ENCODE data around the gene TPSD1. TPM values are rescaled to one million over a fixed set of nuclear protein-coding genes. Genes with fewer than 3 reads are reported as not detected.
"Not testable (repeated sequence)": the region's sequence is repeated elsewhere in the genome, so short reads cannot be mapped to it uniquely, and the experiment has no call there.

The TPSD1 gene
- total RNA-seq, 1 donor from 2014 or later: not detected

- H3K4me1 Mint-ChIP-seq (ENCODE audit: unreplicated experiment): no peaks in the 10 kb centered on the region
- H3K9me3 Mint-ChIP-seq (ENCODE audit: unreplicated experiment): no peaks in the 10 kb centered on the region
- H3K27me3 Mint-ChIP-seq (ENCODE audit: unreplicated experiment): peaks cover 13% of the 10 kb centered on the region
These were observed 8.6 kb downstream of the TPSD1 start for GRCh38 chr16:1264345-1265089.

GRCh38 chr16:1265090-1265630 is 9.3 kb downstream of the TPSD1 start:
- peaks cover 4% of the 10 kb centered on the region for H3K36me3 Mint-ChIP-seq (ENCODE audit: low read depth, unreplicated experiment)
- H3K4me3 Mint-ChIP-seq (ENCODE audit: unreplicated experiment): no peak overlapping the region
- TF ChIP-seq, protein P1, sequence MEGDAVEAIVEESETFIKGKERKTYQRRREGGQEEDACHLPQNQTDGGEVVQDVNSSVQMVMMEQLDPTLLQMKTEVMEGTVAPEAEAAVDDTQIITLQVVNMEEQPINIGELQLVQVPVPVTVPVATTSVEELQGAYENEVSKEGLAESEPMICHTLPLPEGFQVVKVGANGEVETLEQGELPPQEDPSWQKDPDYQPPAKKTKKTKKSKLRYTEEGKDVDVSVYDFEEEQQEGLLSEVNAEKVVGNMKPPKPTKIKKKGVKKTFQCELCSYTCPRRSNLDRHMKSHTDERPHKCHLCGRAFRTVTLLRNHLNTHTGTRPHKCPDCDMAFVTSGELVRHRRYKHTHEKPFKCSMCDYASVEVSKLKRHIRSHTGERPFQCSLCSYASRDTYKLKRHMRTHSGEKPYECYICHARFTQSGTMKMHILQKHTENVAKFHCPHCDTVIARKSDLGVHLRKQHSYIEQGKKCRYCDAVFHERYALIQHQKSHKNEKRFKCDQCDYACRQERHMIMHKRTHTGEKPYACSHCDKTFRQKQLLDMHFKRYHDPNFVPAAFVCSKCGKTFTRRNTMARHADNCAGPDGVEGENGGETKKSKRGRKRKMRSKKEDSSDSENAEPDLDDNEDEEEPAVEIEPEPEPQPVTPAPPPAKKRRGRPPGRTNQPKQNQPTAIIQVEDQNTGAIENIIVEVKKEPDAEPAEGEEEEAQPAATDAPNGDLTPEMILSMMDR (IDR thresholded peaks at IDR 0.05; ENCODE audit: unreplicated experiment): no peak
- DNase-seq (ENCODE audit: low spot score): no peak
- no peaks in the 10 kb centered on the region for H3K9me3 Mint-ChIP-seq (ENCODE audit: unreplicated experiment)
- no peaks in the 10 kb centered on the region for H3K4me1 Mint-ChIP-seq (ENCODE audit: unreplicated experiment)
- H3K27me3 Mint-ChIP-seq (ENCODE audit: unreplicated experiment): peaks cover 13% of the 10 kb centered on the region
- no peak overlapping the region for H3K27ac Mint-ChIP-seq (ENCODE audit: unreplicated experiment)

More at GRCh38 chr16:1264345-1265089, 8.6 kb downstream of the TPSD1 start:
- Mint-ChIP-seq H3K4me3 (ENCODE audit: unreplicated experiment) (peak overlapping the region; percentile 1), H3K27ac (ENCODE audit: unreplicated experiment) (peak overlapping the region; percentile 4), H3K36me3 (ENCODE audit: low read depth, unreplicated experiment) (peaks cover 4% of the 10 kb centered on the region)
- TF ChIP-seq, protein P1 (IDR thresholded peaks at IDR 0.05; ENCODE audit: unreplicated experiment): no peak
- DNase-seq (ENCODE audit: low spot score): no peak

- TF ChIP-seq, protein P1 (IDR thresholded peaks at IDR 0.05; ENCODE audit: unreplicated experiment): no peak
- Mint-ChIP-seq H3K4me1 (ENCODE audit: unreplicated experiment) (no peaks in the 10 kb centered on the region), H3K27ac (ENCODE audit: unreplicated experiment) (no peak overlapping the region), H3K36me3 (ENCODE audit: low read depth, unreplicated experiment) (peaks cover 4% of the 10 kb centered on the region), H3K27me3 (ENCODE audit: unreplicated experiment) (peaks cover 9% of the 10 kb centered on the region), H3K9me3 (ENCODE audit: unreplicated experiment) (no peaks in the 10 kb centered on the region), H3K4me3 (ENCODE audit: unreplicated experiment) (no peak overlapping the region)
- DNase-seq (ENCODE audit: low spot score): no peak
These were observed 10.0 kb downstream of the TPSD1 start for GRCh38 chr16:1265826-1266225.

GRCh38 chr16:1269418-1269817 is 13.5 kb downstream of the TPSD1 start:
- peaks cover 10% of the 10 kb centered on the region for H3K27me3 Mint-ChIP-seq (ENCODE audit: unreplicated experiment)
- not testable (repeated sequence) for DNase-seq (ENCODE audit: low spot score); H3K27ac Mint-ChIP-seq (ENCODE audit: unreplicated experiment); H3K4me1 Mint-ChIP-seq (ENCODE audit: unreplicated experiment); H3K4me3 Mint-ChIP-seq (ENCODE audit: unreplicated experiment); H3K36me3 Mint-ChIP-seq (ENCODE audit: low read depth, unreplicated experiment); H3K9me3 Mint-ChIP-seq (ENCODE audit: unreplicated experiment)

DNA sequence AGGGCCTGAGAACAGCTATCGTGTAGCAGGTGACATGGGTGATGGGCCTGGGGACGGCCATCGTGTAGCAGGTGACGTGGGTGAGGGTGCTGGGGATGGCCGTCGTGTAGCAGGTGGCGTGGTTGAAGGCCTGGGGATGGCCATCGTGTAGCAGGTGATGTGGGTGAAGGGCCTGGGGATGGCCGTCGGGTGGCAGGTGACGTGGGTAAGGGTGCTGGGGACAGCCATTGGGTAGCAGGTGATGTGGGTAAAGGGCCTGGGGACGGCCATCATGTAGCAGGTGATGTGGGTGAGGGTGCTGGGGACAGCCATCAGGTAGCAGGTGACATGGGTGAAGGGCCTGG is 15.5 kb downstream of the TPSD1 start:
- DNase-seq (ENCODE audit: low spot score): no peak
- peaks cover 8% of the 10 kb centered on the region for H3K27me3 Mint-ChIP-seq (ENCODE audit: unreplicated experiment)
- no peaks in the 10 kb centered on the region for H3K4me1 Mint-ChIP-seq (ENCODE audit: unreplicated experiment)
- no peak overlapping the region for H3K4me3 Mint-ChIP-seq (ENCODE audit: unreplicated experiment)
- no peaks in the 10 kb centered on the region for H3K9me3 Mint-ChIP-seq (ENCODE audit: unreplicated experiment)
- TF ChIP-seq, protein P1 (IDR thresholded peaks at IDR 0.05; ENCODE audit: unreplicated experiment): no peak
- H3K36me3 Mint-ChIP-seq (ENCODE audit: low read depth, unreplicated experiment): peaks cover 8% of the 10 kb centered on the region
- H3K27ac Mint-ChIP-seq (ENCODE audit: unreplicated experiment): no peak overlapping the region

DNA sequence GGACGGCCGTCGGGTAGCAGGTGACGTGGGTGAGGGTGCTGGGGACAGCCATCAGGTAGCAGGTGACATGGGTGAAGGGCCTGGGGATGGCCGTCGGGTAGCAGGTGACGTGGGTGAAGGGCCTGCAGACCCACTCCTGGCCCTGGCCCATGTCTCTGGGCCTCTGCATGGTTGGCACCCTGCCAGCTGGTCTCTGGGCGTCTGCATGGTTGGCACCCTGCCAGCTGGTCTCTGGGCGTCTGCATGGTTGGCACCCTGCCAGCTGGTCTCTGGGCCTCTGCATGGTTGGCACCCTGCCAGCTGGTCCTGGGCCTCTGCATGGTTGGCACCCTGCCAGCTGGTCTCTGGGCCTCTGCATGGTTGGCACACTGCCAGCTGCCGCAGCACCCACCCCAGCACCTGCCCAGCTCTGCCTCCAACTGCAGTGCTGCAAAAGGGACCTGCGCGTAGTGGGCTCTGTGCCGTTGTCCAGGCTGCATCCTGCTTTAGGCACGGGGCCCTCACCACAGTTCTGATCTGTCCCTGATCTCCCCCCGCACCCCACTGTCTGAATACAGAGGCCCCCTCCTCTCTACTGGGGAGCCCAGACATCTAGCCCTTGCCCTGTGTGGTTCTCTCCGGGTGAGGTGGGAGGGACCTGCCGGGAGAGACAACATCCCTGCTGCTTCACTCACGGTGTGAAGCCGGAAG is 16.0 kb downstream of the TPSD1 start:
- H3K27ac Mint-ChIP-seq (ENCODE audit: unreplicated experiment); H3K36me3 Mint-ChIP-seq (ENCODE audit: low read depth, unreplicated experiment); DNase-seq (ENCODE audit: low spot score); H3K4me1 Mint-ChIP-seq (ENCODE audit: unreplicated experiment); H3K9me3 Mint-ChIP-seq (ENCODE audit: unreplicated experiment); H3K27me3 Mint-ChIP-seq (ENCODE audit: unreplicated experiment); H3K4me3 Mint-ChIP-seq (ENCODE audit: unreplicated experiment): not testable (repeated sequence)

All from endothelial cell (in vitro differentiated cells).